ENCODE results near the gene NHLRC3.
A peak's percentile ranks its signal among the peaks of the same experiment; 100 is the strongest.

The NHLRC3 gene

GRCh38 chr13:39012608-39013007 lies 25.6 kb upstream of the NHLRC3 start:
- no peak for DNase-seq (ENCODE audit: extremely low read depth, insufficient read length)
- TF ChIP-seq CTCF (IDR thresholded peaks at IDR 0.05; ENCODE audit: insufficient read depth, low read length, poor library complexity, severe bottlenecking), result no peak

GRCh38 chr13:39013462-39013861 lies 24.8 kb upstream of the NHLRC3 start:
- no peak overlapping the region for H3K4me3 ChIP-seq (replicated peaks; ENCODE audit: low read depth, low read length)
- H3K36me3 ChIP-seq (ENCODE audit: control insufficient read depth, insufficient read depth, low read length), result peaks cover 25% of the 10 kb centered on the region
- DNase-seq (ENCODE audit: extremely low read depth, insufficient read length), result no peak
- no peaks in the 10 kb centered on the region for H3K27me3 ChIP-seq (replicated peaks; ENCODE audit: control insufficient read depth, insufficient read depth, low read length)
- TF ChIP-seq CTCF (IDR thresholded peaks at IDR 0.05; ENCODE audit: insufficient read depth, low read length, poor library complexity, severe bottlenecking), result no peak

More at GRCh38 chr13:39012608-39013007, 25.6 kb upstream of the NHLRC3 start:
- Histone ChIP-seq H3K4me3 (replicated peaks; ENCODE audit: low read depth, low read length) (no peak overlapping the region), H3K27me3 (replicated peaks; ENCODE audit: control insufficient read depth, insufficient read depth, low read length) (no peaks in the 10 kb centered on the region), H3K36me3 (ENCODE audit: control insufficient read depth, insufficient read depth, low read length) (peaks cover 22% of the 10 kb centered on the region)

GRCh38 chr13:39016087-39016486 lies 22.2 kb upstream of the NHLRC3 start:
- Histone ChIP-seq H3K36me3 (ENCODE audit: control insufficient read depth, insufficient read depth, low read length) (peaks cover 22% of the 10 kb centered on the region), H3K4me3 (replicated peaks; ENCODE audit: low read depth, low read length) (no peak overlapping the region), H3K27me3 (replicated peaks; ENCODE audit: control insufficient read depth, insufficient read depth, low read length) (no peaks in the 10 kb centered on the region)
- peak; percentile 29 for DNase-seq (ENCODE audit: extremely low read depth, insufficient read length)
- no peak for TF ChIP-seq CTCF (IDR thresholded peaks at IDR 0.05; ENCODE audit: insufficient read depth, low read length, poor library complexity, severe bottlenecking)

GRCh38 chr13:39016787-39017186 lies 21.5 kb upstream of the NHLRC3 start:
- Histone ChIP-seq H3K4me3 (replicated peaks; ENCODE audit: low read depth, low read length) (no peak overlapping the region), H3K27me3 (replicated peaks; ENCODE audit: control insufficient read depth, insufficient read depth, low read length) (no peaks in the 10 kb centered on the region), H3K36me3 (ENCODE audit: control insufficient read depth, insufficient read depth, low read length) (peaks cover 18% of the 10 kb centered on the region)
- peak; percentile 65 for TF ChIP-seq CTCF (IDR thresholded peaks at IDR 0.05; ENCODE audit: insufficient read depth, low read length, poor library complexity, severe bottlenecking)
- DNase-seq (ENCODE audit: extremely low read depth, insufficient read length), result no peak

- H3K36me3 ChIP-seq (ENCODE audit: control insufficient read depth, insufficient read depth, low read length), result peaks cover 10% of the 10 kb centered on the region
- no peaks in the 10 kb centered on the region for H3K27me3 ChIP-seq (replicated peaks; ENCODE audit: control insufficient read depth, insufficient read depth, low read length)
- no peak for DNase-seq (ENCODE audit: extremely low read depth, insufficient read length)
- no peak overlapping the region for H3K4me3 ChIP-seq (replicated peaks; ENCODE audit: low read depth, low read length)
- TF ChIP-seq CTCF (IDR thresholded peaks at IDR 0.05; ENCODE audit: insufficient read depth, low read length, poor library complexity, severe bottlenecking), result no peak
Observed at GRCh38 chr13:39020853-39021462, 17.3 kb upstream of the NHLRC3 start.

GRCh38 chr13:39023316-39023715 lies 14.9 kb upstream of the NHLRC3 start:
- Histone ChIP-seq H3K36me3 (ENCODE audit: control insufficient read depth, insufficient read depth, low read length) (peaks cover 8% of the 10 kb centered on the region), H3K27me3 (replicated peaks; ENCODE audit: control insufficient read depth, insufficient read depth, low read length) (no peaks in the 10 kb centered on the region)
- DNase-seq (ENCODE audit: extremely low read depth, insufficient read length), result no peak

More at GRCh38 chr13:39023316-39023715, 14.9 kb upstream of the NHLRC3 start:
- H3K4me3 ChIP-seq (replicated peaks; ENCODE audit: low read depth, low read length), result no peak overlapping the region
- TF ChIP-seq CTCF (IDR thresholded peaks at IDR 0.05; ENCODE audit: insufficient read depth, low read length, poor library complexity, severe bottlenecking), result no peak

Measured in GM06990 (cell line).